ENCODE data around the gene DNAAF5. TPM values are rescaled to one million over a fixed set of nuclear protein-coding genes. Genes with fewer than 3 reads are reported as not detected.
A peak's percentile ranks its signal among the peaks of the same experiment; 100 is the strongest.

Gene DNAAF5
- total RNA-seq, 6 experiments from 2014 or later: 9.5 to 22.8 (median 10.5) TPM

DNA sequence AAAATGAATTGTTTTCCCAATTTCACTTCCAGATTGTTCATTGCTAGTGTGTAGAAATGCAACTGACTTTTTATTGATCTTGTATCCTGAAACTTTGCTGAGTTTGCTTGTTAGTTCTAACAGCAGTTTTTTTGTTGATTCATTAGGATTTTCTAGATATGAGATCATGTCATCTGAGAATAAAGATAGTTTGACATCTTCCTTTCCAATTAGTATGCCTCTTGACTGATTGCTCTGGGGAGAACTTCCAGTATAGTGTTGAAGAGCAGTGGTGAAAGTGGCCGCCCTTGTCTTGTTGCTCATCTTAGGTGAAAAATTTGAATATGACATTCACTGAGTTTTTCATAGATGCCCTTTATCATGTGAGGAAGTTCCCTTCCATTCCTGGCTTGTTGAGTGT, 93.8 kb downstream of the DNAAF5 start:
- TF ChIP-seq CTCF (IDR thresholded peaks at IDR 0.05) (no peak), POLR2A (IDR thresholded peaks at IDR 0.05) (no peak)
- DNase-seq (no peak), ATAC-seq (no peak)
- no peak overlapping the region for H3K4me3 ChIP-seq
- peaks cover 0 to 35% (median 2%) of the 10 kb centered on the region in 4 donors for H3K4me1 ChIP-seq
- intact Hi-C loops (cut with DNase I): no loop called here
- WGBS (ENCODE audit: insufficient coverage, low coverage, low lambda C conversion rate, missing lambda C conversion rate): 100% methylated on average over 1 of the region's 1 CpG
- H3K27ac ChIP-seq: no peak overlapping the region
- H3K27me3 ChIP-seq: no peaks in the 10 kb centered on the region
- no peaks in the 10 kb centered on the region for H3K9me3 ChIP-seq
- no peaks in the 10 kb centered on the region for H3K36me3 ChIP-seq

DNA sequence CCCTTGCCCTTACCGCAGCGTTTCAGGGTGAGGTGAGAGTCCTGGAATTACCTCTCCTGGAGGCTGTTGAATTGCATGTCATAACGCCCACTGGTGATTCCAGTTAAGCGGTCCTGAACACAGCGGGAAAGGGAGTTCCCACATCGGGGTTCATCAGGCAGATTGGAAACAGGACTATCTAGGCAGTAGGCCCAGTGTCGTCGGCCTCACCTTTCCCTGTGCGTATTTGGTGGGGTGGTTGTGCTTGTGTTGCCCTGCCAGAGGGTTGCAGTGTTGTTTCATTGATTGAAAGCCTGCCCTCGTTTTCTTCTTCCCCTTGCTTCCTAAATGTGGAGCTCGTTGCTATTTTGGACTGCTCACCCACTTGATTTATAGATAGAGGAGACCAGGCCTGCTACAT, 95.2 kb downstream of the DNAAF5 start:
- Histone ChIP-seq H3K9me3 (no peaks in the 10 kb centered on the region), H3K36me3 (no peaks in the 10 kb centered on the region), H3K4me1 (peaks cover 0 to 35% (median 2%) of the 10 kb centered on the region in 4 donors), H3K27ac (peak overlapping the region in 1 of 3 donors; percentile 31), H3K27me3 (no peaks in the 10 kb centered on the region), H3K4me3 (no peak overlapping the region)
- intact Hi-C loops (cut with DNase I): no loop called here
- peak in 2 of 3 donors; percentile 53 to 62 for DNase-seq
- WGBS (ENCODE audit: insufficient coverage, low coverage, low lambda C conversion rate, missing lambda C conversion rate): 27% methylated on average over 7 of the region's 11 CpGs
- peak; percentile 57 to 78 (median 76) for ATAC-seq
- TF ChIP-seq POLR2A (IDR thresholded peaks at IDR 0.05): no peak
- peak; percentile 22 to 36 (median 30) for TF ChIP-seq CTCF (IDR thresholded peaks at IDR 0.05)

- Histone ChIP-seq H3K4me3 (no peak overlapping the region), H3K36me3 (no peaks in the 10 kb centered on the region), H3K27me3 (no peaks in the 10 kb centered on the region), H3K9me3 (no peaks in the 10 kb centered on the region), H3K4me1 (peaks cover 0 to 28% (median 2%) of the 10 kb centered on the region in 4 donors), H3K27ac (peak overlapping the region in 2 of 3 donors; percentile 31 to 42)
- peak in 2 of 3 donors; percentile 53 to 67 for DNase-seq
- ATAC-seq: peak; percentile 23 to 61 (median 52)
- intact Hi-C loops (cut with DNase I): no loop called here
- 70% methylated on average over 18 of the region's 32 CpGs for WGBS (ENCODE audit: insufficient coverage, low coverage, low lambda C conversion rate, missing lambda C conversion rate)
- TF ChIP-seq POLR2A (IDR thresholded peaks at IDR 0.05) (no peak), CTCF (IDR thresholded peaks at IDR 0.05) (no peak)
Measured at GRCh38 chr7:822692-823276, 96.3 kb downstream of the DNAAF5 start.

DNA sequence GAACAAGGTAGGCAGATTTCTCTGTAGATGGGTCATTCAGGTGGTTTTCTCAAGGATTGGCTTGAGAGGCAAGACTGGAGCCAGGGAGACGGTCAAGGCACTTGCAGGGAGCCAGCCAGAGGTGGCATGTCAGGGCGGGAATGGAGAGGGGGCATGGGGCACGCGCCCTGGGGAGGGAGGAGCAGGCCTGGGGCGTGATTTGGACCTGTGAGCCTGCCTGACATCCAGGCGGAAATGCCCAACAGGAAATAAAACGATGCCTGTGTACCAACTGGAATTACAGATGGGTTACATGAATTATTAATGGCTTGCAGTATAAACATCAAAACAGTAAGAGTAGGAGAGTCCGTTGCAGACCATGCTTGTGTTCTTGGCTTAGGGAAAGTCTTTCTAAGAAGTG, 97.2 kb downstream of the DNAAF5 start:
- Histone ChIP-seq H3K4me3 (no peak overlapping the region), H3K27me3 (no peaks in the 10 kb centered on the region), H3K27ac (peak overlapping the region in 1 of 3 donors; percentile 31), H3K4me1 (peaks cover 0 to 24% (median 0%) of the 10 kb centered on the region in 4 donors), H3K9me3 (no peaks in the 10 kb centered on the region), H3K36me3 (no peaks in the 10 kb centered on the region)
- no peak for TF ChIP-seq POLR2A (IDR thresholded peaks at IDR 0.05)
- no peak for TF ChIP-seq CTCF (IDR thresholded peaks at IDR 0.05)
- DNase-seq (peak in 1 of 3 donors; percentile 42), ATAC-seq (peak in 2 of 4 donors; percentile 22 to 23)
- intact Hi-C loops (cut with DNase I): no loop called here
- WGBS (ENCODE audit: insufficient coverage, low coverage, low lambda C conversion rate, missing lambda C conversion rate): 48% methylated on average over 4 of the region's 8 CpGs
